Panc1 (cell line): ENCODE data around the gene GPRC5C. TPM values are rescaled to one million over a fixed set of nuclear protein-coding genes. Genes with fewer than 3 reads are reported as not detected.

Source experiments
- ATAC-seq: fragments of 200-7000 bp; cut with Tn5 transposase; 2 replicates; pipeline ENCODE4 v1.9.1; 2020; ENCODE audit warnings: mild to moderate bottlenecking, moderate library complexity
- Bru-seq: library from RNA; stranded (reverse); fragments of 400-500 nt; gene quantifications from one replicate; lab custom pipeline; 2021; lab: Mats Ljungman, UMichigan
- BruChase-seq, 2 experiments: library from RNA; stranded (reverse); fragments of 400-500 nt; gene quantifications; one replicate each; lab custom pipeline; 2021; lab: Mats Ljungman, UMichigan
- BruUV-seq: library from RNA; stranded (reverse); fragments of 400-500 nt; replicated peaks from 2 replicates; lab custom pipeline; 2021; lab: Mats Ljungman, UMichigan
- CTCF ChIA-PET: fragments of 300-600 bp; sonication (Branson Sonifier 250); formaldehyde crosslinking; loops from one replicate; lab custom pipeline; 2022; ENCODE audit warnings: antibody characterized with exemption; lab: Charles Lee
- POLR2A ChIA-PET: fragments of 300-600 bp; sonication (Branson Sonifier 250); formaldehyde crosslinking; loops from one replicate; lab custom pipeline; 2022; ENCODE audit warnings: antibody characterized with exemption; lab: Charles Lee
- DNase-seq: peaks from one replicate; pipeline ENCODE4 v3.0.0-alpha.2; 2010; ENCODE audit warnings: low read depth, low spot score
- H3K27ac ChIP-seq: 2 replicates; pipeline ENCODE4 v1.5.1; 2011; ENCODE audit warnings: mild to moderate bottlenecking, low read length, inconsistent platforms
- H3K27me3 ChIP-seq: fragments of 200-500 bp; sonication (Bioruptor generic); 2 replicates; pipeline ENCODE4 v1.6.0; 2014; ENCODE audit warnings: low read length, inconsistent platforms; ENCODE audit not compliant: control insufficient read depth, insufficient read depth
- H3K36me3 ChIP-seq: fragments of 200-500 bp; sonication (Bioruptor generic); 2 replicates; pipeline ENCODE4 v1.5.1; 2014; ENCODE audit warnings: inconsistent platforms, mild to moderate bottlenecking, low read length, moderate library complexity; ENCODE audit not compliant: control insufficient read depth, insufficient read depth
- H3K4me1 ChIP-seq: 2 replicates; pipeline ENCODE4 v1.5.1; 2011; ENCODE audit warnings: inconsistent platforms, mild to moderate bottlenecking, low read length, moderate library complexity; ENCODE audit not compliant: control insufficient read depth, insufficient read depth
- H3K4me3 ChIP-seq, 2 experiments: 2 replicates each; pipeline ENCODE4 v1.5.1; 2011 to 2012; ENCODE audit warnings: low read depth in 2 of 2, low read length in 2 of 2, mild to moderate bottlenecking in 2 of 2, inconsistent platforms in 1 of 2, moderate library complexity in 1 of 2
- H3K9me3 ChIP-seq: fragments of 200-500 bp; sonication (Bioruptor generic); 2 replicates; pipeline ENCODE4 v1.5.1; 2014; ENCODE audit warnings: low read depth, mild to moderate bottlenecking, inconsistent platforms, low read length, moderate library complexity; ENCODE audit not compliant: control insufficient read depth, insufficient read depth
- POLR2AphosphoS5 ChIP-seq: IDR thresholded peaks from 2 replicates; pipeline ENCODE4 v1.6.1; 2012; ENCODE audit warnings: mild to moderate bottlenecking, low read depth, low read length, moderate library complexity
- SIN3A ChIP-seq: IDR thresholded peaks from 2 replicates; pipeline ENCODE4 v1.6.1; 2012; ENCODE audit warnings: low read depth, mild to moderate bottlenecking, low read length, moderate library complexity, borderline replicate concordance; ENCODE audit not compliant: insufficient read depth
- TCF7L2 ChIP-seq: IDR thresholded peaks from 2 replicates; pipeline ENCODE4 v1.6.1; 2011; ENCODE audit warnings: mild to moderate bottlenecking, low read depth, low read length, inconsistent platforms
- in situ Hi-C: cut with HindIII; loops from 2 replicates; pipeline ENCODE4 v1.10.0; 2016; ENCODE audit warnings: low sequenced_read_pairs, low pct_unique_long_range_greater_than_20kb
- intact Hi-C: fragments of 100-400 bp; cut with micrococcal nuclease; formaldehyde crosslinking; loops from one replicate; pipeline ENCODE4 v1.10.0; 2022; ENCODE audit not compliant: unreplicated experiment
- long read RNA-seq: library from polyadenylated mRNA; unstranded; transcript quantifications from one replicate; pipeline ENCODE4 v2.0.0, GENCODE V29; 2021; ENCODE audit not compliant: unreplicated experiment
- polyA plus RNA-seq: library from polyadenylated mRNA; unstranded; fragments of >200 nt; gene quantifications from one replicate; pipeline ENCODE4 v1.2.1, GENCODE V29; 2012; ENCODE audit warnings: missing spikeins; ENCODE audit not compliant: insufficient read length
- total RNA-seq: library from RNA; stranded (reverse); gene quantifications from one replicate; pipeline ENCODE4 v1.2.1, GENCODE V29; 2021; ENCODE audit not compliant: unreplicated experiment
- TF ChIP-seq, protein P1 (sequence below): fragments of 450-650 bp; IDR thresholded peaks from 2 replicates; pipeline ENCODE4 v1.5.1; 2017; ENCODE audit warnings: mild to moderate bottlenecking
- TF ChIP-seq, protein P2 (sequence below), 2 experiments: IDR thresholded peaks; 2 replicates each; pipeline ENCODE4 v1.6.1; 2011 to 2012; ENCODE audit warnings: low read depth in 2 of 2, control low read depth in 1 of 2, low read length in 1 of 2, mild to moderate bottlenecking in 1 of 2, moderate library complexity in 1 of 2; ENCODE audit not compliant: insufficient read depth in 1 of 2

The GPRC5C gene, protein sequence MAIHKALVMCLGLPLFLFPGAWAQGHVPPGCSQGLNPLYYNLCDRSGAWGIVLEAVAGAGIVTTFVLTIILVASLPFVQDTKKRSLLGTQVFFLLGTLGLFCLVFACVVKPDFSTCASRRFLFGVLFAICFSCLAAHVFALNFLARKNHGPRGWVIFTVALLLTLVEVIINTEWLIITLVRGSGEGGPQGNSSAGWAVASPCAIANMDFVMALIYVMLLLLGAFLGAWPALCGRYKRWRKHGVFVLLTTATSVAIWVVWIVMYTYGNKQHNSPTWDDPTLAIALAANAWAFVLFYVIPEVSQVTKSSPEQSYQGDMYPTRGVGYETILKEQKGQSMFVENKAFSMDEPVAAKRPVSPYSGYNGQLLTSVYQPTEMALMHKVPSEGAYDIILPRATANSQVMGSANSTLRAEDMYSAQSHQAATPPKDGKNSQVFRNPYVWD
- total RNA-seq (57.1 TPM), Bru-seq, nascent RNA (percentile 55 among the genes with signal in this experiment), BruChase-seq, experiment 1, labeled RNA remaining after a 2-hour chase (percentile 54 among the genes with signal in this experiment), BruChase-seq, experiment 2, labeled RNA remaining after a 6-hour chase (percentile 57 among the genes with signal in this experiment)
- 49.5 TPM for polyA plus RNA-seq
- long read RNA-seq, transcript GPRC5C-202 (4 exons, 2,988 nt) = major isoform, 25 of 81 reads
- long read RNA-seq, transcript GPRC5C-207 (1 exons, 2,224 nt) = minor isoform, 5 of 81 reads
- long read RNA-seq, partial matches to known transcripts = 25 of 81 reads
- long read RNA-seq, other reads (novel, unspliced or antisense) = 26 of 81 reads

DNA sequence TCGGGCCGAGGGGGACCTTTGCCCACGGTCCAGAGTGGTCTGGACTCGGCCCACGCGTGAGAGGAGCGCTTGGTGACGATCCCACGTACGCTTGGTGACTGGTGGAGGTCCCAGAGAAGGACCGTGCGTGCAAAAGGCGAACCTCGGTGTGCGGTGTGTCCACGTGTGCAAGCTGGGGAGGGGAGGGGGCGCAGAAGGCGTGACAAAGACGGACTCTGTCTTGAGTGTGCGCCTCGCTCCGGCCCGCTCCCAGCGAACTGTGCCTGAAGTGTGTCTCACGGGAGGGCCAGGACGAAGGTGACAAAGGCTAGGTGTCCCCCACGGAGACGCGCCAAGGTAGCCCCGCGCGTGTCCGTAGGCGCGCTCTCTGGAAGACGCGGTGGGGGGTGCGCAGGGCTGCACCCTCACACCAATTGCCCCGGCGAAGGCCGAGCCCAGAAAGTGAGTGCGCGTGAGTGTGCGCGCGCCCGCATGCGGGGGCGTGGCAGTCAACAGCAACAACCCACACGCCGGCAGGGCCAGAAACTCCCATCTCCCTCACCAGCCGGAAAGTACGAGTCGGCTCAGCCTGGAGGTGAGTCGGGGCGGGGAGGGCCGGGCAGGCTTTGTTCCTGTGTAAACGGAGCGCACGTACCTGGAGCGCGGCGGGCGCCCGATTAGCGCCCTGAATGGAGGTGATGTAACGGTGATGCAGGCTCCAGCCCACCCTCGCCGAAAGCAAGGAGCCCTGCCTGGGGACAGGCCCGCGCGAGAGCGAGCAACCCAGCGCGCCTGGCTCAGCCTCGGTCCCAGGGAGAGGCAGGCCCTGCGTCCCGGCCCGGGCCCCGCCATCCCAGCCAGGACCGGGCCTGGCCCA lies at the start of gene GPRC5C:
Gene GPRC5C, plus strand, starts transcription at position 521 of the 856 bp plus-strand sequence. CDS start 7,689 bp downstream, outside the sequence.
- Histone ChIP-seq H3K4me1 (peaks cover 56% of the 10 kb centered on the region), H3K36me3 (no peaks in the 10 kb centered on the region; the same call in 1 of the 2 replicates), H3K27me3 (no peaks in the 10 kb centered on the region), H3K27ac (peak within 1 kb of the TSS; percentile 84), H3K9me3 (no peaks in the 10 kb centered on the region), H3K4me3 (peak within 1 kb of the TSS; percentile 54 to 73)
- ChIA-PET CTCF (no interaction called here), POLR2A (no interaction called here)
- ATAC-seq = peak; percentile 59
- DNase-seq = no peak
- BruUV-seq = no TSS peak
- intact Hi-C loops (no loop called here), in situ Hi-C loops (no loop called here)
- TF ChIP-seq SIN3A = peak; percentile 94
- 0 out of 2 replicates have a peak, but pooled peaks have one; percentile 26 for TF ChIP-seq POLR2AphosphoS5
- TF ChIP-seq, protein P1, sequence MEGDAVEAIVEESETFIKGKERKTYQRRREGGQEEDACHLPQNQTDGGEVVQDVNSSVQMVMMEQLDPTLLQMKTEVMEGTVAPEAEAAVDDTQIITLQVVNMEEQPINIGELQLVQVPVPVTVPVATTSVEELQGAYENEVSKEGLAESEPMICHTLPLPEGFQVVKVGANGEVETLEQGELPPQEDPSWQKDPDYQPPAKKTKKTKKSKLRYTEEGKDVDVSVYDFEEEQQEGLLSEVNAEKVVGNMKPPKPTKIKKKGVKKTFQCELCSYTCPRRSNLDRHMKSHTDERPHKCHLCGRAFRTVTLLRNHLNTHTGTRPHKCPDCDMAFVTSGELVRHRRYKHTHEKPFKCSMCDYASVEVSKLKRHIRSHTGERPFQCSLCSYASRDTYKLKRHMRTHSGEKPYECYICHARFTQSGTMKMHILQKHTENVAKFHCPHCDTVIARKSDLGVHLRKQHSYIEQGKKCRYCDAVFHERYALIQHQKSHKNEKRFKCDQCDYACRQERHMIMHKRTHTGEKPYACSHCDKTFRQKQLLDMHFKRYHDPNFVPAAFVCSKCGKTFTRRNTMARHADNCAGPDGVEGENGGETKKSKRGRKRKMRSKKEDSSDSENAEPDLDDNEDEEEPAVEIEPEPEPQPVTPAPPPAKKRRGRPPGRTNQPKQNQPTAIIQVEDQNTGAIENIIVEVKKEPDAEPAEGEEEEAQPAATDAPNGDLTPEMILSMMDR = no peak
- TF ChIP-seq, protein P2, sequence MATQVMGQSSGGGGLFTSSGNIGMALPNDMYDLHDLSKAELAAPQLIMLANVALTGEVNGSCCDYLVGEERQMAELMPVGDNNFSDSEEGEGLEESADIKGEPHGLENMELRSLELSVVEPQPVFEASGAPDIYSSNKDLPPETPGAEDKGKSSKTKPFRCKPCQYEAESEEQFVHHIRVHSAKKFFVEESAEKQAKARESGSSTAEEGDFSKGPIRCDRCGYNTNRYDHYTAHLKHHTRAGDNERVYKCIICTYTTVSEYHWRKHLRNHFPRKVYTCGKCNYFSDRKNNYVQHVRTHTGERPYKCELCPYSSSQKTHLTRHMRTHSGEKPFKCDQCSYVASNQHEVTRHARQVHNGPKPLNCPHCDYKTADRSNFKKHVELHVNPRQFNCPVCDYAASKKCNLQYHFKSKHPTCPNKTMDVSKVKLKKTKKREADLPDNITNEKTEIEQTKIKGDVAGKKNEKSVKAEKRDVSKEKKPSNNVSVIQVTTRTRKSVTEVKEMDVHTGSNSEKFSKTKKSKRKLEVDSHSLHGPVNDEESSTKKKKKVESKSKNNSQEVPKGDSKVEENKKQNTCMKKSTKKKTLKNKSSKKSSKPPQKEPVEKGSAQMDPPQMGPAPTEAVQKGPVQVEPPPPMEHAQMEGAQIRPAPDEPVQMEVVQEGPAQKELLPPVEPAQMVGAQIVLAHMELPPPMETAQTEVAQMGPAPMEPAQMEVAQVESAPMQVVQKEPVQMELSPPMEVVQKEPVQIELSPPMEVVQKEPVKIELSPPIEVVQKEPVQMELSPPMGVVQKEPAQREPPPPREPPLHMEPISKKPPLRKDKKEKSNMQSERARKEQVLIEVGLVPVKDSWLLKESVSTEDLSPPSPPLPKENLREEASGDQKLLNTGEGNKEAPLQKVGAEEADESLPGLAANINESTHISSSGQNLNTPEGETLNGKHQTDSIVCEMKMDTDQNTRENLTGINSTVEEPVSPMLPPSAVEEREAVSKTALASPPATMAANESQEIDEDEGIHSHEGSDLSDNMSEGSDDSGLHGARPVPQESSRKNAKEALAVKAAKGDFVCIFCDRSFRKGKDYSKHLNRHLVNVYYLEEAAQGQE (IDR thresholded peaks at IDR 0.05; ENCODE audit: insufficient read depth in 1 of 2, low read depth in 2 of 2, low read length in 1 of 2) = 0 out of 4 replicates have a peak, but pooled peaks of 1 of the 2 experiments have one; percentile 12
- TF ChIP-seq TCF7L2 = peak; percentile 31; the same call in 1 of the 2 replicates

DNA sequence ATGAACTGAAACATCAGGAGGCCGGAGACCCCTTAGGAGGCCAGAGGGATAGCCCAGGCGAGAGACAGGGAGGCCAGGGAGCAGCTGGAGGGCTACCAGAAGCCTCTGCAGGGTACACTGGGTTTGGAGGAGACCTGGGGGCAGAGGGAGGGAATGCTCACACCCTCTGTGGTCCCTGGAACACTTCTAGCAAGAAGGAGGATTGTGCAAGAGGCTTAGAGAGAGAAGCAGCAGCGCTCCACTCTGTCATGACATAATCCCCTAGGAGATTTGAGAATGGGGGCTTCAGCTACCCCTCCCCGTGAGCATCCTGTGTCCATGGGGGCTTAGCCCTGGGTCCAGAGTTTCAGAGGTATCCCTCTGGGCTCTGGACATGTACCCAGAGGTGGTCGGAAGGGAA lies 48.7 kb upstream of the GPRC5C start:
- H3K4me1 ChIP-seq = peaks cover 10% of the 10 kb centered on the region
- no peaks in the 10 kb centered on the region for H3K27me3 ChIP-seq
- no peak for ATAC-seq
- intact Hi-C loops (no loop called here), in situ Hi-C loops (no loop called here)
- no TSS peak for BruUV-seq
- no peaks in the 10 kb centered on the region for H3K36me3 ChIP-seq
- H3K9me3 ChIP-seq = no peaks in the 10 kb centered on the region
- ChIA-PET POLR2A (no interaction called here), CTCF (no interaction called here)
- H3K4me3 ChIP-seq = no peak overlapping the region
- no peak overlapping the region for H3K27ac ChIP-seq
- TF ChIP-seq, protein P2 (IDR thresholded peaks at IDR 0.05; ENCODE audit: insufficient read depth in 1 of 2, low read depth in 2 of 2, low read length in 1 of 2) = no peak
- TF ChIP-seq TCF7L2 (no peak), SIN3A (no peak), POLR2AphosphoS5 (no peak)
- TF ChIP-seq, protein P1 = no peak
- DNase-seq = no peak
